ENCODE measurements around the gene CFAP61.
"Not testable (repeated sequence)": the region's sequence is repeated elsewhere in the genome, so short reads cannot be mapped to it uniquely, and the experiment has no call there.

CFAP61 gene

GRCh38 chr20:20052074-20052970 lies at the start of gene CFAP61, which contains the start of gene CRNKL1:
Gene CFAP61, plus strand, starts transcription at chr20:20052532. Its CDS starts 4,122 bp downstream, at chr20:20056654.
Gene CRNKL1, minus strand, starts transcription at chr20:20052466. Its CDS starts 124 bp downstream, at chr20:20052342.
- DNase-seq, result peak; percentile 92

DNA sequence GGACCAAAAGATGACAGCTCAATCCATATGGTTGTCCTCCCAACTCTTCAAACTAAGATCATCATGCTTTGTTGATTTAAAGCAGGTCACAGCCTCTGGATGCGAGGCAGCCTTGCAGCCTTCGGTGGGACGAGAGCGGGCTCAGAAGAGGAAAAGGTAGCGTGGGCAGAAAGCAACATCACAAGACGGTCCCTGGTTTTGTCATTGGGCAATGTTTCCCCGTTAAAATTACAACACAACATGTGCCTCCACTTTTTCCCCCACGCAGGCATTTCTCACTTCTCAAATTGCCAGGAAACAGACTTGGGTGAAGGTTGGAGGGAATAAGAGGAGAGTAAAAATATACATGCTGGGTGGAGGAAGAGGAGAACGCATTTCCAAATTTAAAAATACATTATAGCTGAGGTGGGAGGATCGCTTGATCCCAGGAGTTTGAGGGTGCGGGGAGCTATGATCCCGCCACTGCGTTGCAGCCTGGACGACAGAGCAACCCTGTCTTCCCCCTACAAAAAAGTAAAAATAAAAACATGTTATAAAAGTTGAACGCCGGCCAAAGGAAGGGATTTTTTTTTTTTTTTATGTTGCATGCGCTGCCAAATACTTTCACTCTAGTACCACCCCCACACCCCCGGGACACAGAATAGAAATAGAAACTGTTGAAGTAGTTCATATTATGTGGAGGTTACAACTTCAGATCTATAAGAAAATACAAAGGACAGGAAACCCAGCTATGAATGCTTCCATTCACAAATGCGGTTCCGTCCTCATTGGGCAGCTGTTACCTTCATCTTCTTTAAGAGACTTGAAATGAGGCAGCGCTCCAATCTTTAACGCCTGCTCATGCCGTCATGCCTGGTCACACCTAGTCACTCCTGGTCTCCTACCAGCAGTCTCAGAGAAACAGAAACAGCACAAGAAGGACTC lies 49.0 kb upstream of the CFAP61 start:
- no peak for DNase-seq

- not testable (repeated sequence) for DNase-seq
These were observed 48.4 kb upstream of the CFAP61 start for GRCh38 chr20:20003955-20004322.

DNA sequence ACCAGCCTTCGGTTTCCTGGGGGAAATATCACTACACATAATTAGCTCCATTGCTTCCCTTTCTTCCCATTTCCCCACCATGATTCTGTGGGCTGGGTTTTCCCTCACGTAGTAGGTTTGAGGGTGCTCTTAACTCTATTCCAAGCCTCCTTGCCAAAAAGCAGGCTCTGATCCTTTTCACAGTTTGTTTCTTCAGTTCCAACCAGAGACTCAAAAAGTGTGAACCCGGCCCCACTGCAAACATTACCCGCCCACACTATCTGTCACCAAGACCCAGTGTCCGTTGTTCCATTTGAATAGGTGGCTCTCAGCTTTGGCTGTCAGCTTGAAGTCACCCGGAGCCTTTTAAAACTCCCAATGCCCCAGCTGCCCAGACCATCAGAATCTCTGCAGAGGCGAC lies 47.0 kb upstream of the CFAP61 start:
- DNase-seq, result no peak

GRCh38 chr20:20009784-20010253 lies 42.5 kb upstream of the CFAP61 start:
- DNase-seq, result peak; percentile 24

DNA sequence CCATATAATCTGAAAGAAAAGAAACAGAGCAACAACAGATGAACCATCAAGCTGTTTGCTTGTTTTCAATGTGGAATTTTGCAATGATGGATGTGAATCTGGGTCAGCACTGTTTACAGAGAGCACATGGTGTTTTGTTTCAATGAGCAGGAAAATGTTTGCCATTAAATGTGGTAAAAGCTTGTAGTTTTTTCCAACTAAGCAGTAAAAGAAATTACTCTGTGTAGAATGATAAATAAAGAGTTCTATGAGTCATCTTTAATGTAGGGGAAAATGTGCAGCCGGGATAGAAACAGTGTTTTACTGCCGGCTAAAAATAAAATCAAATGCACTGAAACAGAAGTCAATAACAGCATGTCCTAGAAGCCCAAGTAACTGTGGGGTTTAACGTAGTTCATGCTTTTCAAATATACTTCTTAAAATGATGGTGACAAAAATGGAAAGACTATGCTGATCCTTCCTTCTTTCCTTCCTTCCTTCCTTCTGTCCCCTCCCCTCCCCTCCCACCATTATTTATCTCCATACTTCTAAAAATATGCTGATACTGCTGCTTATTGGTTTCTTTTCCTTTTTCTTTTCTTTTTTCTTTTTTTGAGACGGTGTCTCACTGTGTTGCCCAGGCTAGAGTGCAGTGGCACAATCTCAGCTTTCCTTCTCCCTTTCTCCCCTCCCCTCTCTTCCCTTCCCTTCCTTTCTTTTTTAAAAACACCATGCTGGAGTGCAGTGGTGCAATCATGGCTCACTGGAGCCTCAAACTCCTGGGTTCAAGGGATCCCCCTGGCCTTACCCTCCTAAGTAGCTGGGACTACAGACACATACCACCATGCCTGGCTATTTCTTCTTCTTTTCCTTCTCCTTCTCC lies 41.5 kb upstream of the CFAP61 start:
- peak; percentile 73 for DNase-seq

GRCh38 chr20:20012541-20012940 lies 39.8 kb upstream of the CFAP61 start:
- no peak for DNase-seq

DNA sequence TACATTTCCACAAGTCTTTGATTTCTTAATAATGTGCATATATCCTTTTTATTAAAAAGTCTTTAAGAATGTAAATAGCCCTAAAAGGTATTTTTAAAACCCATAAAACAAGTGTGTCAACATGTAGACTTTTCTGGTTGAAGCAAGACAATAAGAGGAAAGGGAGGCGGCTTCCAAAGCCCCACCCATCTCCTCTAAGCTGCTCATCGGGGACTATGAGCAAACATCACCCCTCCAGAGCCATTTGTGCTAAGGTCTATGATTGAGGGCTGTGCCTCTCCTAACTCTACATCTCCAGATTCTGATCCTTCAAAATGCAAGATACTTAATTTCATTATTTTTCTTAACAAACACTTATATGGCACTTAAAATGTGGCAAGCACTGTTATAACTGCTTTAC lies 37.7 kb upstream of the CFAP61 start:
- DNase-seq, result no peak

GRCh38 chr20:20017001-20017843 lies 35.1 kb upstream of the CFAP61 start, which contains the start of gene NAA20:
Gene NAA20, plus strand, starts transcription at chr20:20017362. Its CDS starts 35 bp downstream, at chr20:20017397.
- DNase-seq, result peak; percentile 77

- DNase-seq, result no peak
These were observed 34.5 kb upstream of the CFAP61 start for GRCh38 chr20:20017844-20018185.

- no peak for DNase-seq
These were observed 34.0 kb upstream of the CFAP61 start for GRCh38 chr20:20018366-20018765.

DNA sequence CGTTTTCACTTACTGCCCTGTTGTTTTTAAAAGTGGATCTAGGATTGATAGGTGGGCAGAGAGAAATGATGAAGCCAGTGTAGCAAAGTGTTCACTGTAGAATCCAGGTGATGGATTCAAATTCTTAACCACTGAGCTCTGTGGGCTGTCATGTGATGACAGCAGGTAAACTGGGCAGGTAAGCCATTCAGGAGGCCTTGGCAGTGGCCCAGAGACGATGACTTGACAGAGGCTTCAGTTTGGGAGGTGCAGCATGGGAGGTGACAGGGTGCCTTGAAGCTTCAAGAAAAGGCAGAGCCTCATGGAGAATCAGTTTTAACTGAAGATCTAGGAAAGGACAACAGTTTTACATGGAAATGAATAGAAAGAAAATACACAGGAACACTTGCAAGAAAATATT lies 33.2 kb upstream of the CFAP61 start:
- no peak for DNase-seq

DNA sequence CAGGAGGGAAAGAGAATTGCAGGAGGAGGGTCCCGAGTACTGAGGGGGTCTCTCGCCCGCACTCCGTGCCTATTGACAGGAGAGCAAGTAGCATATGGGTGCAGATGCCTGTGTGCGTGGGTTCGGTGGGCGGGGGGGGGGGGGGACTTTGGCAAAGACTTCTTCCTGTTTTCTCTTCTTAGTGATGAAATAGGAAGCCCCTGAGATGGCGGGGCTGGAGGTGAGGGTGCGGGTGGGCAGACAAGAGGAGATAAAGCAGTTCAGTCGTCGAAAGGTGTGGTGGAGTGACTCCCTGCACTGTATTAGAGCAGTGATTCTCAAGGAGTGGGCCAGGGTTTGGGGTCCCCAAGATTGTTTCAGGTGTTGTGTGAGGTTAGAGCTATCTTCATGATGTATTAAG lies 31.4 kb upstream of the CFAP61 start:
- no peak for DNase-seq

GRCh38 chr20:20021835-20022234 lies 30.5 kb upstream of the CFAP61 start:
- no peak for DNase-seq

DNA sequence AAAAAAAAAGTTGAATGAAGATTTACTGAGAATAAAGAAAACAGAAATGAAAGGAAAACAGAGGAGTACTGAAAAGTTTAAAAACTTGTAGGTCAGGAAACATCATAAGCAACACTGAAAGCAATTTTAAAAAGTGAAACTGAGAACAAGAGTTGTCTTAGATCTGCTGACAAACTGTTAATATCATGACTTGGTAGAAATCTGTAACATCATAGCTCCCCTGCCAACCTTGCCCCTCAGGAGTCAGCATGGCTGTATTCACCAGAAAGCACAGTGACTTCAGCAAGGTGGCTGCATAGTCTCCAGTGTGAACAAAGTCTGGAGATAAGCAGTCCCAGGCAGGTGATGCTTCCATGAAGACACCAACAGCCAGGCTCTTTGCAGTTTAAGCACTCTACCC lies 29.8 kb upstream of the CFAP61 start:
- no peak for DNase-seq

GRCh38 chr20:20023395-20023794 lies 28.9 kb upstream of the CFAP61 start:
- no peak for DNase-seq

DNA sequence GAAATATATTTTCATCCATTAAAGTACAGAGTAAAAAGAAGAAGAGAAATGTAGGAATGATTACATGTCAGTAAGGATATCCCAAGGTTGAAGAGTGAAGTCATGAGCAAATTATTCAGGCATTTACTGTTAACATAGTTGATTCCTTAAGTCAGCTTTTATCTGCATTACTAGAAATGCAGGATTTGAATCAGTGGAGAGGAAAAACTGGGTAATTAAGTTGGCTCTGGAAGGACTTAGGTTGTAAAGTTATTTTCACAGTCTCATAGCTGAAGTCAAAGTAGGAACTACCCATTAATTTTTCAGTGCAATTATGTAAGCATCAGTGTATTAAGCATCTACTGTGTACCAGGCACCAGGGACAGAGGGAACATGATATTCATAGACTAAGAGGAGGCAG lies 27.4 kb upstream of the CFAP61 start:
- no peak for DNase-seq

- no peak for DNase-seq
These were observed 25.0 kb upstream of the CFAP61 start for GRCh38 chr20:20027284-20027683.

DNA sequence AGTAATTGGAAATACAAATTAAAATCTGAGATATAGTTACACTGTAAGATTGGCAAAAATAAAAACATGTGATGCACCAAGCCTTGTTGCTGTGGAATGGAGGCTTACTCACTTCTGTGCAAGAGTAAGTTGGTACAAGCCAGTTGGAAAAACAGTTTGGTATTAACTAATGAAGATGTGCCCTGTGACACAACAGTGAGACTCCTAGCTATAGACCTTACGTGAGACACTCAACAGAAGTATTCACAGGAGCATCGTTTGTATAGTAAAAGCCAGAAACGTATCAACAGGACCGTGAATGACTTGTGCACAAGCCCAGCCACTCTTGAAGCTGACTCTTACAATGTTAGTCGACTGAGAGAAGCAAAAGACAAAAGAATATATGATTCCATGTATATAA lies 20.5 kb upstream of the CFAP61 start:
- no peak for DNase-seq

- DNase-seq, result no peak
These were observed 17.8 kb upstream of the CFAP61 start for GRCh38 chr20:20034486-20034885.

GRCh38 chr20:20036756-20037155 lies 15.6 kb upstream of the CFAP61 start:
- no peak for DNase-seq

GRCh38 chr20:20037960-20038359 lies 14.4 kb upstream of the CFAP61 start:
- DNase-seq, result no peak

All from NCI-H1417 treated with DMSO at 0.1 percent for 48 hours (cell line).